SK-N-SH (cell line): ENCODE measurements around the gene SHKBP1.
A peak's percentile ranks its signal among the peaks of the same experiment; 100 is the strongest.

ENCODE experiments used
- CHD2 ChIP-seq: fragments of 150-350 bp; IDR thresholded peaks from 2 replicates; pipeline ENCODE4 v1.6.1; 2018; ENCODE audit warnings: low read length; ENCODE audit not compliant: partially characterized antibody
- EP300 ChIP-seq, 2 experiments: IDR thresholded peaks; 2 replicates each; pipeline versions ENCODE4 v1.4.0 to v1.6.1; 2012; ENCODE audit warnings: borderline replicate concordance in 1 of 2, low read depth in 1 of 2, low read length in 1 of 2
- GABPA ChIP-seq: IDR thresholded peaks from 2 replicates; pipeline ENCODE4 v1.4.0; 2012; ENCODE audit warnings: low read depth, mild to moderate bottlenecking
- JUND ChIP-seq: IDR thresholded peaks from 2 replicates; pipeline ENCODE4 v1.4.0; 2012
- MXI1 ChIP-seq: IDR thresholded peaks from 2 replicates; pipeline ENCODE4 v1.6.1; 2012; ENCODE audit warnings: mild to moderate bottlenecking, low read depth, low read length, improper control_type of control experiment
- NRF1 ChIP-seq: IDR thresholded peaks from 2 replicates; pipeline ENCODE4 v1.6.1; 2012; ENCODE audit warnings: low read depth, mild to moderate bottlenecking, low read length
- RCOR1 ChIP-seq: fragments of 150-350 bp; IDR thresholded peaks from 2 replicates; pipeline ENCODE4 v1.6.1; 2017; ENCODE audit warnings: antibody characterized with exemption, low read length
- TCF12 ChIP-seq: IDR thresholded peaks from 2 replicates; pipeline ENCODE4 v1.4.0; 2012
- TEAD4 ChIP-seq: IDR thresholded peaks from 2 replicates; pipeline ENCODE4 v1.4.0; 2012; ENCODE audit warnings: mild to moderate bottlenecking, borderline replicate concordance; ENCODE audit not compliant: insufficient read depth
- TF ChIP-seq, protein P1 (sequence below): IDR thresholded peaks from 2 replicates; pipeline ENCODE4 v1.4.0; 2012; ENCODE audit warnings: low read depth, borderline replicate concordance
- TF ChIP-seq, protein P2 (sequence below): fragments of 200-600 bp; sonication (generic); IDR thresholded peaks from 2 replicates; pipeline ENCODE4 v1.6.1; 2017; ENCODE audit warnings: antibody characterized with exemption, mild to moderate bottlenecking, moderate library complexity
- TF ChIP-seq, protein P3 (sequence below): IDR thresholded peaks from 2 replicates; pipeline ENCODE4; 2012
- TF ChIP-seq, protein P4 (sequence below): IDR thresholded peaks from 2 replicates; pipeline ENCODE4 v1.4.0; 2012; ENCODE audit warnings: low read depth

DNA sequence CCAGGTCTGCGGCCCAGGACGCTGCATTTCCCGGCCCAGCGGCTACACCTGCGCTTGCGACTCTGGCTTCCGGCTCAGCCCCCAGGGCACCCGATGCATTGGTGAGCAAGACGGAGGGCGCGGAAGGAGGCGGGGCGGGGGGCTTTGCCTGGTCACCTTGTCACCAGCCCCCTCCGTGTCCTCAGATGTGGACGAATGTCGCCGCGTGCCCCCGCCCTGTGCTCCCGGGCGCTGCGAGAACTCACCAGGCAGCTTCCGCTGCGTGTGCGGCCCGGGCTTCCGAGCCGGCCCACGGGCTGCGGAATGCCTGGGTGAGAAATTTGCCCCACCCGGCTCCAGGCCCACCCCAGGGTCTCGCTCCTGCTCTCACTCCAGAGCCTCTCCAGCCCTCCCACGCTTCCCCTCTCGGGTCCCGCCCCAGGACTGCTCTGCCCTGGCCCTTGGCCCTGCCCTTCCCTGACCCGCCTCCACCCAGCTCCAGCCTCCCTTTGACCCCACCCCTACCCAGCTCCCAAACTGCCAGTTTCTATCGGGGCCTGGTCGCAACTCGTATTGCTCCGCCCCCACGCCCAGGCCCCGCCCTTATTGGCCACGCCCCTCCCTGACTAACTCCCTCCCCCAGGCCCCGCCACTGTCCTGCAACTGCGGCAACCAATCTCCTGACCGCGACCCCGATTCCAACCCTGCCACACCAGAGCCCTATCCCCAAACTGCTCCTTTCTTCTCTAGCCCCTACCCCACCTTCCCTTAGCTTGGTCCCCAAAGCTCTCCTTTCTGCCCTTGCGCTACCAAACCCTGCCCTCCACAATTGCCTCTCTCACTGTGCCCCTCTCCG lies 33.1 kb downstream of the SHKBP1 start:
- TF ChIP-seq, protein P1, sequence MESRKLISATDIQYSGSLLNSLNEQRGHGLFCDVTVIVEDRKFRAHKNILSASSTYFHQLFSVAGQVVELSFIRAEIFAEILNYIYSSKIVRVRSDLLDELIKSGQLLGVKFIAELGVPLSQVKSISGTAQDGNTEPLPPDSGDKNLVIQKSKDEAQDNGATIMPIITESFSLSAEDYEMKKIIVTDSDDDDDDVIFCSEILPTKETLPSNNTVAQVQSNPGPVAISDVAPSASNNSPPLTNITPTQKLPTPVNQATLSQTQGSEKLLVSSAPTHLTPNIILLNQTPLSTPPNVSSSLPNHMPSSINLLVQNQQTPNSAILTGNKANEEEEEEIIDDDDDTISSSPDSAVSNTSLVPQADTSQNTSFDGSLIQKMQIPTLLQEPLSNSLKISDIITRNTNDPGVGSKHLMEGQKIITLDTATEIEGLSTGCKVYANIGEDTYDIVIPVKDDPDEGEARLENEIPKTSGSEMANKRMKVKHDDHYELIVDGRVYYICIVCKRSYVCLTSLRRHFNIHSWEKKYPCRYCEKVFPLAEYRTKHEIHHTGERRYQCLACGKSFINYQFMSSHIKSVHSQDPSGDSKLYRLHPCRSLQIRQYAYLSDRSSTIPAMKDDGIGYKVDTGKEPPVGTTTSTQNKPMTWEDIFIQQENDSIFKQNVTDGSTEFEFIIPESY = no peak
- TF ChIP-seq, protein P2, sequence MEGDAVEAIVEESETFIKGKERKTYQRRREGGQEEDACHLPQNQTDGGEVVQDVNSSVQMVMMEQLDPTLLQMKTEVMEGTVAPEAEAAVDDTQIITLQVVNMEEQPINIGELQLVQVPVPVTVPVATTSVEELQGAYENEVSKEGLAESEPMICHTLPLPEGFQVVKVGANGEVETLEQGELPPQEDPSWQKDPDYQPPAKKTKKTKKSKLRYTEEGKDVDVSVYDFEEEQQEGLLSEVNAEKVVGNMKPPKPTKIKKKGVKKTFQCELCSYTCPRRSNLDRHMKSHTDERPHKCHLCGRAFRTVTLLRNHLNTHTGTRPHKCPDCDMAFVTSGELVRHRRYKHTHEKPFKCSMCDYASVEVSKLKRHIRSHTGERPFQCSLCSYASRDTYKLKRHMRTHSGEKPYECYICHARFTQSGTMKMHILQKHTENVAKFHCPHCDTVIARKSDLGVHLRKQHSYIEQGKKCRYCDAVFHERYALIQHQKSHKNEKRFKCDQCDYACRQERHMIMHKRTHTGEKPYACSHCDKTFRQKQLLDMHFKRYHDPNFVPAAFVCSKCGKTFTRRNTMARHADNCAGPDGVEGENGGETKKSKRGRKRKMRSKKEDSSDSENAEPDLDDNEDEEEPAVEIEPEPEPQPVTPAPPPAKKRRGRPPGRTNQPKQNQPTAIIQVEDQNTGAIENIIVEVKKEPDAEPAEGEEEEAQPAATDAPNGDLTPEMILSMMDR = no peak
- no peak for TF ChIP-seq JUND
- TF ChIP-seq, protein P3, sequence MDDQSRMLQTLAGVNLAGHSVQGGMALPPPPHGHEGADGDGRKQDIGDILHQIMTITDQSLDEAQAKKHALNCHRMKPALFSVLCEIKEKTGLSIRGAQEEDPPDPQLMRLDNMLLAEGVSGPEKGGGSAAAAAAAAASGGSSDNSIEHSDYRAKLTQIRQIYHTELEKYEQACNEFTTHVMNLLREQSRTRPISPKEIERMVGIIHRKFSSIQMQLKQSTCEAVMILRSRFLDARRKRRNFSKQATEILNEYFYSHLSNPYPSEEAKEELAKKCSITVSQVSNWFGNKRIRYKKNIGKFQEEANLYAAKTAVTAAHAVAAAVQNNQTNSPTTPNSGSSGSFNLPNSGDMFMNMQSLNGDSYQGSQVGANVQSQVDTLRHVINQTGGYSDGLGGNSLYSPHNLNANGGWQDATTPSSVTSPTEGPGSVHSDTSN = no peak; the same call in 1 of the 2 replicates
- TF ChIP-seq EP300 (IDR thresholded peaks at IDR 0.05; ENCODE audit: borderline replicate concordance in 1 of 2, low read depth in 1 of 2, low read length in 1 of 2) = no peak
- no peak for TF ChIP-seq RCOR1
- no peak for TF ChIP-seq TEAD4
- no peak for TF ChIP-seq CHD2
- TF ChIP-seq, protein P4, sequence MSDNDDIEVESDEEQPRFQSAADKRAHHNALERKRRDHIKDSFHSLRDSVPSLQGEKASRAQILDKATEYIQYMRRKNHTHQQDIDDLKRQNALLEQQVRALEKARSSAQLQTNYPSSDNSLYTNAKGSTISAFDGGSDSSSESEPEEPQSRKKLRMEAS = no peak
- no peak for TF ChIP-seq GABPA
- 0 out of 2 replicates have a peak, but pooled peaks have one; percentile 16 for TF ChIP-seq MXI1
- no peak for TF ChIP-seq TCF12
- TF ChIP-seq NRF1 = no peak
